Breast epithelium (tissue), 3 donors: ENCODE results near the gene SLC16A9.

Experiments used
- POLR2A ChIP-seq: fragments of 450-650 bp; IDR thresholded peaks from one replicate; pipeline ENCODE4 v1.6.1; 2016; ENCODE audit warnings: antibody characterized with exemption, mild to moderate bottlenecking, moderate library complexity
- TF ChIP-seq, protein P1 (sequence below), 3 donors: fragments of 450-650 bp; IDR thresholded peaks; one replicate each; pipeline ENCODE4 v1.5.1; 2016 to 2017; ENCODE audit warnings: antibody characterized with exemption in 3 of 3, mild to moderate bottlenecking in 3 of 3, moderate library complexity in 3 of 3

DNA sequence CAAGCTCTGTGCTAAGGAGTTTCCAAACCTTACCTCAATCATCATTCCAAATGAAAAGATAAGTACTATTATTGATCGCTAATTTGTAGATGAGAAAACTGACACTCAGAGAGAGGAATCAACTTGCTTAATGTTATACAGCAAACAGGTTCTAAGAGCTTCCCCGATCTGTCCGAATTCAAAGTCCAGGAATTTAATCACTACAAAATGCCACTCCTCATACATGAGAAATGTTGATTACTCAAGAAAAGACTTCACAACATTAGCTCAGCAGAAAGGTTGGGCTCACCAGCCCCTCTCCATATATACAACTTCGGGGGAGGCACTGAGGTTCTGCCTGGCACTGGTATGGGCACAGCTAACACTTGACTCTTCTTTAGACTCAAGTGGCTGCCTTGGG is 80.7 kb downstream of the SLC16A9 start:
- TF ChIP-seq, protein P1, sequence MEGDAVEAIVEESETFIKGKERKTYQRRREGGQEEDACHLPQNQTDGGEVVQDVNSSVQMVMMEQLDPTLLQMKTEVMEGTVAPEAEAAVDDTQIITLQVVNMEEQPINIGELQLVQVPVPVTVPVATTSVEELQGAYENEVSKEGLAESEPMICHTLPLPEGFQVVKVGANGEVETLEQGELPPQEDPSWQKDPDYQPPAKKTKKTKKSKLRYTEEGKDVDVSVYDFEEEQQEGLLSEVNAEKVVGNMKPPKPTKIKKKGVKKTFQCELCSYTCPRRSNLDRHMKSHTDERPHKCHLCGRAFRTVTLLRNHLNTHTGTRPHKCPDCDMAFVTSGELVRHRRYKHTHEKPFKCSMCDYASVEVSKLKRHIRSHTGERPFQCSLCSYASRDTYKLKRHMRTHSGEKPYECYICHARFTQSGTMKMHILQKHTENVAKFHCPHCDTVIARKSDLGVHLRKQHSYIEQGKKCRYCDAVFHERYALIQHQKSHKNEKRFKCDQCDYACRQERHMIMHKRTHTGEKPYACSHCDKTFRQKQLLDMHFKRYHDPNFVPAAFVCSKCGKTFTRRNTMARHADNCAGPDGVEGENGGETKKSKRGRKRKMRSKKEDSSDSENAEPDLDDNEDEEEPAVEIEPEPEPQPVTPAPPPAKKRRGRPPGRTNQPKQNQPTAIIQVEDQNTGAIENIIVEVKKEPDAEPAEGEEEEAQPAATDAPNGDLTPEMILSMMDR (IDR thresholded peaks at IDR 0.05) = no peak
- no peak for TF ChIP-seq POLR2A
